ENCODE data around the gene MADCAM1. TPM values are rescaled to one million over a fixed set of nuclear protein-coding genes. Genes with fewer than 3 reads are reported as not detected.
A peak's percentile ranks its signal among the peaks of the same experiment; 100 is the strongest.
"Not testable (repeated sequence)": the region's sequence is repeated elsewhere in the genome, so short reads cannot be mapped to it uniquely, and the experiment has no call there.

MADCAM1 gene
- total RNA-seq (ENCODE audit: insufficient read depth, low replicate concordance) = 1.7 TPM

- DNase-seq (ENCODE audit: low spot score) = no peak
Observed at GRCh38 chr19:496112-496665, at the start of gene MADCAM1. Gene MADCAM1 (plus strand): TSS chr19:496486. CDS start chr19:496500, 14 bp downstream.

GRCh38 chr19:447064-447426 lies 49.2 kb upstream of the MADCAM1 start:
- DNase-seq (ENCODE audit: low spot score) = no peak

GRCh38 chr19:447816-448560 lies 48.3 kb upstream of the MADCAM1 start:
- peak; percentile 90 for DNase-seq (ENCODE audit: low spot score)

GRCh38 chr19:449916-450315 lies 46.4 kb upstream of the MADCAM1 start:
- no peak for DNase-seq (ENCODE audit: low spot score)

GRCh38 chr19:450912-451481 lies 45.3 kb upstream of the MADCAM1 start:
- DNase-seq (ENCODE audit: low spot score) = not testable (repeated sequence)

GRCh38 chr19:452829-453228 lies 43.5 kb upstream of the MADCAM1 start:
- no peak for DNase-seq (ENCODE audit: low spot score)

GRCh38 chr19:453606-454005 lies 42.7 kb upstream of the MADCAM1 start:
- no peak for DNase-seq (ENCODE audit: low spot score)

GRCh38 chr19:455031-455705 lies 41.1 kb upstream of the MADCAM1 start:
- no peak for DNase-seq (ENCODE audit: low spot score)

- no peak for DNase-seq (ENCODE audit: low spot score)
Observed at GRCh38 chr19:455851-456546, 40.3 kb upstream of the MADCAM1 start.

- no peak for DNase-seq (ENCODE audit: low spot score)
Observed at GRCh38 chr19:456547-457110, 39.7 kb upstream of the MADCAM1 start.

GRCh38 chr19:457636-458035 lies 38.6 kb upstream of the MADCAM1 start:
- DNase-seq (ENCODE audit: low spot score) = no peak

GRCh38 chr19:458091-459042 lies 37.9 kb upstream of the MADCAM1 start:
- no peak for DNase-seq (ENCODE audit: low spot score)

- peak; percentile 66 for DNase-seq (ENCODE audit: low spot score)
Observed at GRCh38 chr19:459724-460511, 36.4 kb upstream of the MADCAM1 start.

- DNase-seq (ENCODE audit: low spot score) = no peak
Observed at GRCh38 chr19:460877-461720, 35.2 kb upstream of the MADCAM1 start, which contains the start of gene SHC2. Gene SHC2 (minus strand): TSS chr19:461033. CDS start chr19:460996, 37 bp downstream.

- no peak for DNase-seq (ENCODE audit: low spot score)
Observed at GRCh38 chr19:461721-462551, 34.4 kb upstream of the MADCAM1 start.

- no peak for DNase-seq (ENCODE audit: low spot score)
Observed at GRCh38 chr19:463483-464207, 32.6 kb upstream of the MADCAM1 start.

- no peak for DNase-seq (ENCODE audit: low spot score)
Observed at GRCh38 chr19:464208-464545, 32.1 kb upstream of the MADCAM1 start.
